Psoas muscle (tissue), 8 donors: ENCODE results near the gene ZNF771. TPM values are rescaled to one million over a fixed set of nuclear protein-coding genes. Genes with fewer than 3 reads are reported as not detected.

Experiments
- ATAC-seq, 4 donors: fragments of 200-7000 bp; cut with Tn5 transposase; one replicate each; pipeline ENCODE4 v1.9.1; 2020; ENCODE audit warnings: moderate library complexity in 3 of 4, mild to moderate bottlenecking in 2 of 4
- DNase-seq, 2 donors: peaks; one replicate each; pipeline ENCODE4 v3.0.0-alpha.2; 2020
- H3K27ac ChIP-seq: fragments of 200-600 bp; one replicate; pipeline ENCODE4 v1.8.0; 2022
- H3K27me3 ChIP-seq, 3 donors: fragments of 200-600 bp in 1 of 3; one replicate each; pipeline versions ENCODE4 v1.6.1 to v1.8.0; 2013 to 2022; ENCODE audit warnings: low read length in 2 of 3, mild to moderate bottlenecking in 2 of 3, moderate library complexity in 1 of 3; ENCODE audit not compliant: insufficient read depth in 3 of 3
- H3K36me3 ChIP-seq, 2 donors: fragments of 200-600 bp in 1 of 2; one replicate each; pipeline versions ENCODE4 v1.6.1 to v1.8.0; 2013 to 2022; ENCODE audit warnings: low read depth in 1 of 2, mild to moderate bottlenecking in 1 of 2, moderate library complexity in 1 of 2; ENCODE audit not compliant: insufficient read depth in 1 of 2
- H3K4me1 ChIP-seq: fragments of 200-600 bp; one replicate; pipeline ENCODE4 v1.8.0; 2022
- H3K4me3 ChIP-seq: fragments of 200-600 bp; one replicate; pipeline ENCODE4 v1.8.0; 2022; ENCODE audit warnings: mild to moderate bottlenecking
- H3K9me3 ChIP-seq: fragments of 200-600 bp; one replicate; pipeline ENCODE4 v1.8.0; 2022
- WGBS, 3 donors: extraction: QIAGEN DNeasy Blood & Tissue Kit; methylation state at CpG; one replicate each; pipeline versions ENCODE4 v1.1.6 to v1.1.7; 2013; 5-methylcytosine and 5-hydroxymethylcytosine counted together
- intact Hi-C, 2 donors: fragments of 100-400 bp; cut with DNase I; formaldehyde crosslinking; loops; one replicate each; pipeline versions ENCODE4 v1.11.0 to v1.14.2; 2022
- polyA plus RNA-seq, 3 donors: library from polyadenylated mRNA; stranded (reverse); fragments of 200-250 nt; gene quantifications; one replicate each; pipeline ENCODE4 v1.2.3, GENCODE V29; 2013
- total RNA-seq, 4 donors: library from RNA; stranded (reverse); fragmentation: NEBNext Ultra II Directional in 2 of 4; extraction: Animal tissue kit (Norgen Biotek cat#: 25700) in 2 of 4; gene quantifications; one replicate each; pipeline versions ENCODE4 v1.2.1 to v1.2.4, GENCODE V29; 2021 to 2023
- TF ChIP-seq, protein P1 (sequence below): fragments of 200-600 bp; IDR thresholded peaks from one replicate; pipeline ENCODE4 v1.8.0; 2022; ENCODE audit warnings: antibody characterized with exemption
- donor health status: healthy with polysubstance abuse.
- donor health status: DM: no; HTN: no; CAD: no; lungs with moderate emphysema.
- donor health status: Bipolar disorder and iron deficiency.
- donor health status: healthy.
- donor health status: DM: yes; HTN: yes; CAD: no.
- donor health status: DM: no; HTN: no; CAD: no.
- donor health status: DM: no; HTN: no; CAD: no.
- donor health status: DM: yes; HTN: yes; CAD: no.

ZNF771 gene
- total and polyA plus RNA-seq, 7 donors = 4.8 to 14.6 (median 7.4) TPM

DNA sequence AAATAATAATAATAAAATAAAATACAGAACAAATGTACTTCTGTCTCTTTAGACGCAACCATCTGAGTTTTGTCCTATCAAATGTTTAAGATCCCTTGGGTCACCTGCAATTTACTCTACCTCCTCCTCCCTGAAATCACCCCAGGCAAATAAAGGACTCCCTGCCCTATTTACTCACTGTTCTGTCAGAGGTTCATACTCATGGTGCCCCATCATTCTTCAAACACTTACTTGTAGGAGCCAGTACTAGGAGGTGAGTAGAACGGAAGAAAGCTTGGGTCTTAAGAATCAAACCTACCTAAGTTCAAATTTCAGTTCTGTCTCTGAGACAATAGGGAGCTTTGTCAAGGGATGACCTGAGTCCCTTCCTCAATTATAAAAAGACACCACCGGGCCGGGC is 40.9 kb upstream of the ZNF771 start:
- Histone ChIP-seq H3K4me1 (peaks cover 26% of the 10 kb centered on the region), H3K4me3 (peak overlapping the region; percentile 93), H3K27me3 (no peaks in the 10 kb centered on the region), H3K36me3 (peaks cover 0 to 51% of the 10 kb centered on the region in 2 donors), H3K27ac (no peak overlapping the region), H3K9me3 (no peaks in the 10 kb centered on the region)
- no peak for ATAC-seq
- intact Hi-C loops = no loop called here
- TF ChIP-seq, protein P1, sequence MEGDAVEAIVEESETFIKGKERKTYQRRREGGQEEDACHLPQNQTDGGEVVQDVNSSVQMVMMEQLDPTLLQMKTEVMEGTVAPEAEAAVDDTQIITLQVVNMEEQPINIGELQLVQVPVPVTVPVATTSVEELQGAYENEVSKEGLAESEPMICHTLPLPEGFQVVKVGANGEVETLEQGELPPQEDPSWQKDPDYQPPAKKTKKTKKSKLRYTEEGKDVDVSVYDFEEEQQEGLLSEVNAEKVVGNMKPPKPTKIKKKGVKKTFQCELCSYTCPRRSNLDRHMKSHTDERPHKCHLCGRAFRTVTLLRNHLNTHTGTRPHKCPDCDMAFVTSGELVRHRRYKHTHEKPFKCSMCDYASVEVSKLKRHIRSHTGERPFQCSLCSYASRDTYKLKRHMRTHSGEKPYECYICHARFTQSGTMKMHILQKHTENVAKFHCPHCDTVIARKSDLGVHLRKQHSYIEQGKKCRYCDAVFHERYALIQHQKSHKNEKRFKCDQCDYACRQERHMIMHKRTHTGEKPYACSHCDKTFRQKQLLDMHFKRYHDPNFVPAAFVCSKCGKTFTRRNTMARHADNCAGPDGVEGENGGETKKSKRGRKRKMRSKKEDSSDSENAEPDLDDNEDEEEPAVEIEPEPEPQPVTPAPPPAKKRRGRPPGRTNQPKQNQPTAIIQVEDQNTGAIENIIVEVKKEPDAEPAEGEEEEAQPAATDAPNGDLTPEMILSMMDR = no peak
- whole genome bisulfite sequencing, 3 donors = 63 to 74% (median 64%) methylated on average over 4 of the region's 4 CpGs
- no peak for DNase-seq

DNA sequence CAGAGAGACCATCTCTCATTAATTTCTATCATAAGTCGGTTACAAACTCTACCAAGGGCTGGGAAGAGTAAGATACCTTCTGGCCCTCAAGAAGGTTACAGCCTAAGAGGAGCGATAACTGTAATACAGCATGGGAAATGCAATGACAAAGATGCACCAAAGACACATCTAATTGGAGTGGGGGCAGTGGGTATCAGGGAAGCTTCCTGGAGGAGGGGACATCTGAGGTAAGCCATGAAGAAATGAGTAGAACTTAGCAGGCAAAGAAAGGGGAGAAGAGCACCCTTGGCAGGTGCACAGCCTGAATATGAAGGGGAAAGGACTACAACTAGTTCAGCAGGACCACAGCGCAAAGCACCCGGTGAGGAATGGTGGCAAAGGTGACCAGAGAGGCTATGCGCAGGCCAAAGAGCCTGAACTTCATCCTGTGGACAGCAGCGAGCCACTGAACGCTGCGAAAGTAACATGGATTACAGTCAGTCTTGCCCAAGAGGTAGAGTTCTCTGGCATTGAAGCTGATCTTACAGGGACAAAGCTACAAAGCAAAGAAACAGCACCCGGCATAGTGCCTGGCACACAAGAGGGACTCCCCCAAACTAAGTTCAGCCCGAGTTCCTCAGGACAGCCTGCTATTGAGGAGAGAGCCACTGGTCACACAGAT is 39.9 kb upstream of the ZNF771 start:
- no peaks in the 10 kb centered on the region for H3K27me3 ChIP-seq
- peak overlapping the region; percentile 93 for H3K4me3 ChIP-seq
- TF ChIP-seq, protein P1 = no peak
- 42 to 58% (median 46%) methylated on average over 10 of the region's 10 CpGs for WGBS, 3 donors
- intact Hi-C loops = loop anchor here in 1 of 2 donors (1.0 kb wide), 1 partner anchor 11 kb away; no protein-coding TSS in a partner anchor
- ATAC-seq (no peak), DNase-seq (no peak)
- peaks cover 0 to 43% of the 10 kb centered on the region in 2 donors for H3K36me3 ChIP-seq
- peak overlapping the region; percentile 84 for H3K27ac ChIP-seq
- no peaks in the 10 kb centered on the region for H3K9me3 ChIP-seq
- peaks cover 35% of the 10 kb centered on the region for H3K4me1 ChIP-seq

DNA sequence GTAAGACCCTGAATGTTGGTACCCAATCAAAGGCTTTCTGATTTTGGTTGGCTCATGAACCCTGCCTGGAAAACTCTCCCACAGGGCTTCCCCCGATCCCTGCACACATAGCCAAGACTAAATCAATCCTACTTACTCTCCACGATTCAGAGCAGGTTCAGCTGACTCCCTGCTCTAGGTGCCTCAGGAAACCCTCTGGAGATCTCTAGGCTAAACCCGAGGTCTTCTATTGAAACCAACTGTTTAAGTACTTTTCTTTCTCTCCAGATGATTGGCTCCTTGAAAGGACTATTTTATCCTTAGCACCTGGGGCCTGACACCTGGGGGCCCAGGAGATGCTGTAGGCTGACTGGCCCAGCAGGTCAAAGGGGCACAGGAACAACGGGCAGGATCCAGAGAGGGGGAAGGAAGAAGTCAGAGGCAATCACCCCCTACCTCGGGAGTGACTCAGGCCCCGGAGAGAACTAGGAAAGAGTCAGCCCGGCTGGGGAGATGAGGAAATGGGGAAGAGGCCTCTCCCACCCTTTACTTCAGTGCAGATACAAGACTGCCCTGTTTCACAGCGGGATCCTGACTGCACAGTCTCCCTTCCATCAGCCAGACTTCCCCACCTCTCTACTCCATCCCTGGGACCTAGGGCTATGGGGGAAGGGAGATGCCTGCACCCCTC is 39.1 kb upstream of the ZNF771 start:
- intact Hi-C loops = loop anchor here in 1 of 2 donors (1.0 kb wide), 1 partner anchor 12 kb away; no protein-coding TSS in a partner anchor
- Histone ChIP-seq H3K36me3 (peaks cover 0 to 35% of the 10 kb centered on the region in 2 donors), H3K27me3 (no peaks in the 10 kb centered on the region), H3K4me1 (peaks cover 42% of the 10 kb centered on the region), H3K9me3 (no peaks in the 10 kb centered on the region), H3K4me3 (peak overlapping the region; percentile 93), H3K27ac (peak overlapping the region; percentile 84)
- 0 to 3% (median 1%) methylated on average over 7 to 8 of the region's 8 CpGs for WGBS, 3 donors
- no peak for ATAC-seq
- no peak for DNase-seq
- TF ChIP-seq, protein P1 = no peak

DNA sequence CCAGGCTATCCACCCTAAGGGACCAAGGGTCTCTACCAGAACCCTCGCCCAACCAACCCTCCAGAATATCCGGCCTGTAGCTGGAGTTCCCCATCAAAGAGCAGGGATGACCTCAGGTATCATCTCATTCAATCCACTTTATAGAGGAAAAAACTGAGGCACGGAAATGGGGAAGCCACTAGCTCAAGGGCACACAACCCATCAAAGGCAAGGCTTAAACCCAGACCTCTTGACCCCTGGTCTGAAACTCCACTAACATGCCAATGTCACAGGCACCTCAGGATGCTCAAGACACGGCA is 38.7 kb upstream of the ZNF771 start:
- WGBS, 3 donors = 3 to 15% (median 8%) methylated on average over 4 of the region's 4 CpGs
- Histone ChIP-seq H3K9me3 (no peaks in the 10 kb centered on the region), H3K36me3 (peaks cover 0 to 30% of the 10 kb centered on the region in 2 donors), H3K4me3 (peak overlapping the region; percentile 93), H3K27ac (peak overlapping the region; percentile 84), H3K27me3 (no peaks in the 10 kb centered on the region), H3K4me1 (peaks cover 45% of the 10 kb centered on the region)
- intact Hi-C loops = loop anchor here in 1 of 2 donors (1.0 kb wide), 1 partner anchor 12 kb away; no protein-coding TSS in a partner anchor
- ATAC-seq (no peak), DNase-seq (no peak)
- TF ChIP-seq, protein P1 = no peak
